Liver (tissue), 9 donors: Measurements from ENCODE around the gene STOML1. TPM values are rescaled to one million over a fixed set of nuclear protein-coding genes. Genes with fewer than 3 reads are reported as not detected.

Experiments
- DNase-seq: peaks from one replicate; pipeline ENCODE4 v3.0.0-alpha.2; 2017; ENCODE audit warnings: low spot score
- H3K27ac ChIP-seq, 2 donors: one replicate each; pipeline ENCODE4 v1.7.0; 2013; ENCODE audit warnings: inconsistent platforms in 2 of 2, low read length in 2 of 2, control low read depth in 1 of 2, low read depth in 1 of 2, mild to moderate bottlenecking in 1 of 2
- H3K27me3 ChIP-seq, 4 donors: one replicate each; pipeline versions ENCODE4 v1.6.1 to v1.7.0; 2013; ENCODE audit warnings: low read length in 3 of 4, inconsistent platforms in 1 of 4, mild to moderate bottlenecking in 1 of 4, moderate library complexity in 1 of 4; ENCODE audit not compliant: control insufficient read depth in 4 of 4, insufficient read depth in 4 of 4
- H3K36me3 ChIP-seq, 4 donors: one replicate each; pipeline versions ENCODE4 v1.6.1 to v1.7.0; 2013; ENCODE audit warnings: low read length in 3 of 4, mild to moderate bottlenecking in 3 of 4, low read depth in 1 of 4, moderate library complexity in 1 of 4; ENCODE audit not compliant: control insufficient read depth in 4 of 4, insufficient read depth in 3 of 4
- H3K4me1 ChIP-seq, 4 donors: one replicate each; pipeline versions ENCODE4 v1.6.1 to v1.7.0; 2013; ENCODE audit warnings: low read length in 3 of 4, mild to moderate bottlenecking in 3 of 4, moderate library complexity in 1 of 4; ENCODE audit not compliant: control insufficient read depth in 4 of 4, insufficient read depth in 4 of 4
- H3K4me3 ChIP-seq, 3 donors: one replicate each; pipeline versions ENCODE4 v1.6.1 to v1.7.0; 2013; ENCODE audit warnings: low read length in 3 of 3, control low read depth in 1 of 3, low read depth in 1 of 3, mild to moderate bottlenecking in 1 of 3
- H3K9ac ChIP-seq, 2 donors: one replicate each; pipeline ENCODE4 v1.7.0; 2013; ENCODE audit warnings: low read length in 2 of 2, mild to moderate bottlenecking in 2 of 2, moderate library complexity in 2 of 2, control low read depth in 1 of 2, low read depth in 1 of 2
- H3K9me3 ChIP-seq, 4 donors: one replicate each; pipeline versions ENCODE4 v1.6.1 to v1.7.0; 2013; ENCODE audit warnings: low read length in 3 of 4; ENCODE audit not compliant: control insufficient read depth in 4 of 4
- EGR1 ChIP-seq, 2 donors: IDR thresholded peaks; 2 replicates each; pipeline ENCODE4 v1.6.1; 2016 to 2018; ENCODE audit warnings: antibody characterized with exemption in 2 of 2, low read depth in 2 of 2
- FOXA1 ChIP-seq: IDR thresholded peaks from 2 replicates; pipeline ENCODE4 v1.6.1; 2016; ENCODE audit warnings: antibody characterized with exemption
- HNF4A ChIP-seq, 2 donors: conservative IDR thresholded peaks; 2 replicates each; pipeline ENCODE4 v1.6.1; 2016; ENCODE audit warnings: antibody characterized with exemption in 2 of 2, mild to moderate bottlenecking in 2 of 2
- JUND ChIP-seq, 2 donors: IDR thresholded peaks; 2 replicates each; pipeline ENCODE4 v1.6.1; 2016; ENCODE audit warnings: antibody characterized with exemption in 2 of 2
- RAD21 ChIP-seq, 2 donors: IDR thresholded peaks; 2 replicates each; pipeline ENCODE4 v1.6.1; 2016; ENCODE audit warnings: antibody characterized with exemption in 2 of 2, mild to moderate bottlenecking in 2 of 2
- SP1 ChIP-seq: IDR thresholded peaks from 2 replicates; pipeline ENCODE4 v1.6.1; 2018; ENCODE audit warnings: antibody characterized with exemption, mild to moderate bottlenecking
- ZBTB33 ChIP-seq: IDR thresholded peaks from 2 replicates; pipeline ENCODE4 v1.6.1; 2016; ENCODE audit warnings: antibody characterized with exemption
- whole genome bisulfite sequencing: extraction: QIAGEN DNeasy Blood & Tissue Kit; methylation state at CpG from one replicate; pipeline ENCODE4 v1.1.7; 2013; 5-methylcytosine and 5-hydroxymethylcytosine counted together
- polyA plus RNA-seq, 2 donors: library from polyadenylated mRNA; stranded (reverse) in 1 of 2; unstranded in 1 of 2; fragments of 200-250 nt in 1 of 2; fragments of >200 nt in 1 of 2; fragmentation: Nextera tagmentation in 1 of 2; extraction: Ambion mirVana in 1 of 2; gene quantifications; one replicate each; pipeline versions ENCODE4 v1.2.1 to v1.2.3, GENCODE V29; 2013 to 2015
- total RNA-seq, 2 donors: library from RNA; depleted of rRNA; stranded (reverse); fragments of >200 nt; gene quantifications; one replicate each; pipeline ENCODE4 v1.2.3, GENCODE V29; 2014
- TF ChIP-seq, protein P1 (sequence below): fragments of 150-350 bp; IDR thresholded peaks from 2 replicates; pipeline ENCODE4 v1.5.1; 2017; ENCODE audit warnings: improper control_type of control experiment, low read depth, low read length; ENCODE audit not compliant: missing input control
- donor health status: healthy.
- donor health status: healthy.
- donor health status: healthy.
- donor health status: healthy.
- donor health status: healthy.

The STOML1 gene
- total and polyA plus RNA-seq, 4 donors = 5.4 to 9.4 (median 6.4) TPM

DNA sequence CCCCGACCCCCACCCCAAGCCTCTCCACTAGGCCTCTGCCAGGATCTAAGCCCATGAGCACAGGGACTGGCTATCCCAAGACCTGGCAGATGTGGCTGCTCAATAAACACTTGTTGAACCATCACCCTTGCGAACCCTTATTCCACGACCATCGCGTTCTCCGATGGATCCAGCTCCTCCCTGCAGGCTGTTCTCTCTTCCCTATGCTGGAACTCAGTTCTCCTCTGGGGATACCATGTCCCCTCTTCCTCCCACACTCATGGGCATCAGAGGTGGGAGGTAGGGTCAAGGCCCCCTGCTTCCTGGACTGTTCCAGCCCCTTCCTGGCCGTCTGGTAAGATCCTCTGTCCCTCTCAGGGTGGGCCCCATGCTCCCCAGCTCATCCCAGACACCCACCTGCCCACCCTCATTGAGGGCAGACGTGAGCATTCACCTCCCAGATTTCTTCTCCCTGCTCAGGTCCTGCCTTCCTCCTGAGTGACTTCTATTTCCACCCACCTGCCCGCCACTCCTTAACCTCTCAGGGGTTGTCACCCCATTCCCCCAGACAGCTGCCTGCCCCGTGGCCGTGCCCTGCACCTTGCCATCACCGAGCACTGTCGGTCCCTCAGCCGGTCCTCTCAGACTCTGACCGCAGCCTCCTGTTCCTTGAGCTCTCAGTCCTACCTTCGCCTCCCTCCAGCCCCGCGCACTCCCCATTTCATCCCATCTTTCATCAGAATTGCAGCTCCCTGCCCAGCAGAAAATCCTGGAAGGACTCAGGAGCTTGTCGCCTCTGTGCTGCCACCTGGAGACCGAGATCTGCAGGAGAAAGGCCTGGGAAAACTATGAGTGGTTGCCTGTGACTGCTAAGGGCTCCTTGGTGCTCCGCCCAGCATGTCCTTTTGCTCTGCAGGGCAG is 44.4 kb upstream of the STOML1 start:
- no peak overlapping the region for H3K4me3 ChIP-seq
- H3K9ac ChIP-seq = no peak overlapping the region
- no peaks in the 10 kb centered on the region for H3K9me3 ChIP-seq
- H3K4me1 ChIP-seq = no peaks in the 10 kb centered on the region
- H3K27ac ChIP-seq = no peak overlapping the region
- peak; percentile 46 for DNase-seq
- no peaks in the 10 kb centered on the region for H3K27me3 ChIP-seq
- TF ChIP-seq, protein P1, sequence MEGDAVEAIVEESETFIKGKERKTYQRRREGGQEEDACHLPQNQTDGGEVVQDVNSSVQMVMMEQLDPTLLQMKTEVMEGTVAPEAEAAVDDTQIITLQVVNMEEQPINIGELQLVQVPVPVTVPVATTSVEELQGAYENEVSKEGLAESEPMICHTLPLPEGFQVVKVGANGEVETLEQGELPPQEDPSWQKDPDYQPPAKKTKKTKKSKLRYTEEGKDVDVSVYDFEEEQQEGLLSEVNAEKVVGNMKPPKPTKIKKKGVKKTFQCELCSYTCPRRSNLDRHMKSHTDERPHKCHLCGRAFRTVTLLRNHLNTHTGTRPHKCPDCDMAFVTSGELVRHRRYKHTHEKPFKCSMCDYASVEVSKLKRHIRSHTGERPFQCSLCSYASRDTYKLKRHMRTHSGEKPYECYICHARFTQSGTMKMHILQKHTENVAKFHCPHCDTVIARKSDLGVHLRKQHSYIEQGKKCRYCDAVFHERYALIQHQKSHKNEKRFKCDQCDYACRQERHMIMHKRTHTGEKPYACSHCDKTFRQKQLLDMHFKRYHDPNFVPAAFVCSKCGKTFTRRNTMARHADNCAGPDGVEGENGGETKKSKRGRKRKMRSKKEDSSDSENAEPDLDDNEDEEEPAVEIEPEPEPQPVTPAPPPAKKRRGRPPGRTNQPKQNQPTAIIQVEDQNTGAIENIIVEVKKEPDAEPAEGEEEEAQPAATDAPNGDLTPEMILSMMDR = peak; percentile 56
- TF ChIP-seq SP1 (no peak), EGR1 (IDR thresholded peaks at IDR 0.05; ENCODE audit: low read depth in 2 of 2) (no peak), RAD21 (IDR thresholded peaks at IDR 0.05) (peak; percentile 72 to 86), FOXA1 (no peak)
- WGBS = 82% methylated on average over 21 of the region's 21 CpGs
- peaks cover 0 to 38% (median 13%) of the 10 kb centered on the region in 4 donors for H3K36me3 ChIP-seq

- Histone ChIP-seq H3K9ac (no peak overlapping the region), H3K27ac (no peak overlapping the region), H3K9me3 (no peaks in the 10 kb centered on the region), H3K36me3 (peaks cover 0 to 38% (median 13%) of the 10 kb centered on the region in 4 donors), H3K27me3 (no peaks in the 10 kb centered on the region), H3K4me1 (no peaks in the 10 kb centered on the region), H3K4me3 (no peak overlapping the region)
- DNase-seq = no peak
- TF ChIP-seq EGR1 (IDR thresholded peaks at IDR 0.05; ENCODE audit: low read depth in 2 of 2) = no peak
- WGBS = 95% methylated on average over 28 of the region's 28 CpGs
Observed at GRCh38 chr15:74035121-74036017, 43.3 kb upstream of the STOML1 start.

GRCh38 chr15:74034206-74034755 is 42.2 kb upstream of the STOML1 start:
- Histone ChIP-seq H3K9ac (no peak overlapping the region), H3K4me1 (no peaks in the 10 kb centered on the region), H3K27me3 (no peaks in the 10 kb centered on the region), H3K36me3 (peaks cover 0 to 41% (median 13%) of the 10 kb centered on the region in 4 donors), H3K9me3 (no peaks in the 10 kb centered on the region), H3K27ac (no peak overlapping the region), H3K4me3 (no peak overlapping the region)
- TF ChIP-seq HNF4A (conservative IDR thresholded peaks at IDR 0.05) (no peak), ZBTB33 (no peak), JUND (IDR thresholded peaks at IDR 0.05) (no peak)
- TF ChIP-seq, protein P1 = no peak
- no peak for DNase-seq
- 83% methylated on average over 10 of the region's 10 CpGs for WGBS
